ENCODE measurements around the gene FRYL.
"Not testable (repeated sequence)": the region's sequence is repeated elsewhere in the genome, so short reads cannot be mapped to it uniquely, and the experiment has no call there.

FRYL gene

DNA sequence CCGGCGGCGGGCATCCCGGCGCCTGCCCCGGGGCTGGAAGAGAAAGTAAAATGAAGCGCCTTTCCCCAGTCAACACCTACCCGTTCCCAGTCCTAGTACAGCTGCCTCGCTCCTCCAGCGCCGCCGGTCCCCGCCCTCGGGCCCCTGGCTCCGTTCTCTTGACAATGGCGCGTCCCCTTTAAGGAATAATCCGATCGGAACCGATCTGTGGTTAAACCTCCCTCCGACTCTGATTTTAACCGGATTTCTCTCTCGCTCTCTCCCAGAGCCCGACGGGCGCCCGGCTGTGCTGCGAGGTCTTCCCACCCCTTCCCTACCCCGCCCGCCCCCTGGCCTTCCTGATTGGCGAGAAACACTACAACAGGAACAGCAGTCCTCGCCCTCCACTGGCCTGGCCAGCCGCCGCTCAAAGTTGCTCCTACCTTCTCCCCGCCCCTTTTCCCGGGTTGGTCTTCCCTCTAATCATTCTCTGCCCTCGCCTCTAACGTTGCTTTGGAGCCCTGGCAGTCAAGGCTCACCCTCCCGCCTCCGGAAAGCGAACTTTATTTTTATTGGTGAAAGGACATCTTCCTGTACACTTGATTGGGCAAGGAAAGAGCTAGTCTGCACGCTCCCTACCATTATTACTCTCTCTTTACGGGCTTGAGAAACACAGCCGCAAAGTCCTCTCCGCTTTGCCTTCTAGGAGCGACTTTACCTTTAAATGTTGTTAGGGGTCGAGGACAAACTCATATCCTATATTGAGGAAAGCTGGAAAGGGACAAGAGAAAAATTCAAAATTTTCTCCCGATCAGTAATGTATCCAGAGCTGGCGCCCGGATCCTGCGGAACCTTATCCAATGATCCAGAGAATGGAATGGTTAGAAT is at the start of gene FRYL:
FRYL (minus strand) TSS at position 282 of the 867 bp plus-strand sequence. CDS start 145,869 bp downstream, outside the sequence.
- peak; percentile 94 to 99 for DNase-seq (ENCODE audit: extremely low read depth in 1 of 2, low read depth in 1 of 2)

DNA sequence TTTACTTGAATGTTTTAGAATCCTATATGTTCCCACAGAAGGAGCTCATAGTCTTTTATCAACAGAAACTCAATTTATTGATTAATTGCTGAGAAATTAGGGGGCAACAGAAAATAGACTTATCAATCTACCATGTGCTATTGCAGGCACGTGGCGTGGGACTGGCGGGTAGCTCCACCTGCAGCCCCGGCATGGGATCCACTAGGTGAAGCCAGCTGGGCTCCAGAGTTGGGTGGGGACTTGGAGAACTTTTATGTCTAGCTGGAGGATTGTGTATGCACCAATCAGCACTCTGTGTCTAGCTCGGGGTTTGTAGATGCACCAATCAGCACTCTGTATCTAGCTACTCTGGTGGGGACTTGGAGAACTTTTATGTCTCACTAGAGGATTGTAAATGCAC is 47.5 kb upstream of the FRYL start:
- no peak for DNase-seq (ENCODE audit: extremely low read depth in 1 of 2, low read depth in 1 of 2)

DNA sequence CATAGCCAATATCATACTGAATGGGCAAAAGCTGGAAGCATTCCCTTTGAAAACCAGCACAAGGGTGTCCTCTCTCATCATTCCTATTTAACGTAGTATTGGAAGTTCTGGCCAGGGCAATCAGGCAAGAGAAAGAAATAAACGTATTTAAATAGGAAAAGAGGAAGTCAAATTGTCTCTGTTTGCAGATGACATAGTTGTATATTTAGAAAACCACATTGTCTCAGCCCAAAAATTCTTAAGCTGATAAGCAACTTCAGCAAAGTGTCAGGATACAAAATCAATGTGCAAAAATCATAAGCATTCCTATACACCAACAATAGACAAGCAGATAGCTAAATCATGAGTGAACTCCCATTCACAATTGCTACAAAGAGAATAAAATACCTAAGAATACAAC is 41.4 kb upstream of the FRYL start:
- DNase-seq (ENCODE audit: extremely low read depth in 1 of 2, low read depth in 1 of 2): not testable (repeated sequence)

DNA sequence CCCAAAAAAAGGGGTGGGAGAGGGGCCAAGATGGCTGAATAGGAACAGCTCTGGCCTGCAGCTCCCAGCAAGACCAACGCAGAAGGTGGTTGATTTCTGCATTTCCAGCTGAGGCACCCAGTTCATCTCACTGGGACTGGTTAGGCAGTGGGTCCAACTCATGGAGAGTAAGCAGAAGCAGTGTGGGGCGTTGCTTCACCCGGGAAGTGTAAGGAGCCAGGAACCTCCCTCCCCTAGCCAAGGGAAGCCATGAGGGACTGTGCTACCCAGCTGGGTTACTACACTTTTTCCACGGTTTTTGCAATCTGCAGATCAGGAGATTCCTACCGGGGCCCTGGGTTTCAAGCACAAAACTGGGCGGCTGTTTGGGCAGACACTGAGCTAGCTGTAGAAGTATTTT is 36.9 kb upstream of the FRYL start:
- no peak for DNase-seq (ENCODE audit: extremely low read depth in 1 of 2, low read depth in 1 of 2)

DNA sequence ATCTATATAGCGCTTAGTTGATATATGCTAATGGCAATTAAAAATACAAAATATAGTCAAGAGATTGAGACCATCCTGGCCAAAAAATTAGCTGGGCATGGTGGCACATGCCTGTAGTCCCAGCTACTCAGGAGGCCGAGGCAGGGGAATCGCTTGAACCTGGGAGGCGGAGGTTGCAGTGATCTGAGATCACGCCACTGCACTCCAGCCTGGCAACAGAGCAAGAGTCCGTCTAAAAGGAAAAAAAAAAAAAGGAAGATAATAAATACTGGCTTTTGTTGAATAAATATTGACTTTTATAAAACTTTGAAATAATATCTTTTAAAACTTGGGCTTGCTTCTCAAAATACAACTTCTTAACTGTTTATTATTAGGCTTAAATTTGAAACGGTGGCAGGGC is 36.2 kb upstream of the FRYL start:
- DNase-seq (ENCODE audit: extremely low read depth in 1 of 2, low read depth in 1 of 2): not testable (repeated sequence)

DNA sequence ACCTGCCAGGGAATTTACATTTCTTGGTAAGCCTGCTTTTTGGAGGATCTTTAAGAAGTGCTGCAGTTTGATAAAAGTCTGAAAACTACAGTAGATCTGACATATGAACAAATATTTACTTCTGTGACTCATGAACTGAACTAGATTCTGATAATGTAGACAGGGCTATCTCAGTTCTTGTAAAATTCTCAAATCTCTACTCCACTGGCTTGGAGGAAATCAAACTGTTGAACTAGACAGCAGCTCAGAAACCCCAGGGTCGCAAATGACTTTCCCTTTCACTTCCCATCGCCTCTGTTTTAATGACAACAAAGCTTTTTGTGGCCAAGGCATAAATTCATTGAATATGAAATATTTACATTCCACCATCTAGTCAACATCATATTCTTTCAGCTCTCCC is 35.4 kb upstream of the FRYL start:
- no peak for DNase-seq (ENCODE audit: extremely low read depth in 1 of 2, low read depth in 1 of 2)

DNA sequence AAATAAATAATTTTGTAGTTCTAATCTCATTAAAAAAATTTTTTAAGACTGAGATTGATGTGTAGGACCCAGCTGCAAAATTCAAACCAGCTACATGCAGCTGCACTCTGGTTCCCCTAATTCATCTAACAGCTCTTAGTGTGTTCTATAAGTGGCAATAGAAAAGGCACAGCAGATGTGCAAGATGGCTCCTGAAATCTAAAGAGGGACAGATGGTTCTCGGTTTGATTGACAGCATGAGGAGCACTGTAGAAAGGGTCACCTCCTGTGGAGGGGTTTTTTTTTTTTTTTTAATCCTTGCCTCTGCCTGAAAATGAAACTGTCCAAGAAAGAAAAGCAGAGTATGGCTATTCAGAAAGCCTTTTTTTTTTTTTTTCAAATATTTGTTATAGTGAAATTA is 33.9 kb upstream of the FRYL start:
- no peak for DNase-seq (ENCODE audit: extremely low read depth in 1 of 2, low read depth in 1 of 2)

DNA sequence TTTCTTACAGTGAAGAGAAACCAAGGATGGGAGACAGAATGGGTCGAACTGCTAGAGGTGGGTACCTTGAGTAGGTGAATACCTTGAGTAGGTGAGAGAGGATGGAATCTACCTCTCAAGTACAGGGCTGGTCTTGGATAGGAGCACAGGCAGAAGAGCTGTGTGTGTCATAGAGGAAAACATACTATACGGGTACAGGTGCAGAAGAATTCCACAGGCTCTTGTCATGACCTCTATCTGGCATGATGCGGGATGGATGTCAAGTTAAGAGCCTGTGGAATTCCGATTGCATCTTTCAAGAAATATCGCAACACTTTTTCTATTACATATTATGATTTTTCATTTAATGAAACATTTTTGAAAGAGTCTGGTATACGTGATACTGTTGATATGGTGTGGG is 32.8 kb upstream of the FRYL start:
- no peak for DNase-seq (ENCODE audit: extremely low read depth in 1 of 2, low read depth in 1 of 2)

DNA sequence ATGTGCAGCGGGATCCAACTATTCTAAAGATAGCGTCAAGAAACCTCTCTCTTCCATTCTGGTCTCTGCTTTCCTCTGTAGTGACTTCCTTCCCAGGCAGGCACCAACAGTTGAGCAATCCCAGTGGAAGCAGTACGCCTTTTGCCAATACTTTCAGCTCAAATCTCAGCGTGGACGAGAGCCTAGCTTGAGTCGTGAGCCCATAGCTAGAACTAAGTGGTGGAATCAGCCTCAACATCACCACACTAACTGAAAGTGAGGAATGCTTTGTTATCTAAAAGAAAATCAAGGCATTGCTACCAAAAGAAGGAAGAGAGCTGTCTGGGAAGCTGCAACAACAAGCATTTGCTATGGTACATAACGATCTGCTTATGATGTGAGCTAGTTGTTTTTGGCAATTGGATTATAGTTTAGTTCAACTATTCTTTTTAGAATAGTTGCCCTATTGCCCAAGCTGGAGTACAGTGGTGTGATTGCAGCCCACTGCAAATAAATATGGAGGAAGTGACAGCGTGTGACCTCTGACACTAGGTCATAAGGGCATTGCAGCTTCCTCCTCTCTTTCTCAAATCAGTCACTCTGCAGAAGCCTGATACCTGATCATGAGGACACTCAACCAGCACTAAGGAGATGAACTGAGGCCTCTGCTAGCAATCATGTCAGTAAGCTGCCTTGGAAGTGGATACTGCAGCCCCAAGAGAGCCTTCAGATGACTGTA is 24.7 kb upstream of the FRYL start:
- no peak for DNase-seq (ENCODE audit: extremely low read depth in 1 of 2, low read depth in 1 of 2)

DNA sequence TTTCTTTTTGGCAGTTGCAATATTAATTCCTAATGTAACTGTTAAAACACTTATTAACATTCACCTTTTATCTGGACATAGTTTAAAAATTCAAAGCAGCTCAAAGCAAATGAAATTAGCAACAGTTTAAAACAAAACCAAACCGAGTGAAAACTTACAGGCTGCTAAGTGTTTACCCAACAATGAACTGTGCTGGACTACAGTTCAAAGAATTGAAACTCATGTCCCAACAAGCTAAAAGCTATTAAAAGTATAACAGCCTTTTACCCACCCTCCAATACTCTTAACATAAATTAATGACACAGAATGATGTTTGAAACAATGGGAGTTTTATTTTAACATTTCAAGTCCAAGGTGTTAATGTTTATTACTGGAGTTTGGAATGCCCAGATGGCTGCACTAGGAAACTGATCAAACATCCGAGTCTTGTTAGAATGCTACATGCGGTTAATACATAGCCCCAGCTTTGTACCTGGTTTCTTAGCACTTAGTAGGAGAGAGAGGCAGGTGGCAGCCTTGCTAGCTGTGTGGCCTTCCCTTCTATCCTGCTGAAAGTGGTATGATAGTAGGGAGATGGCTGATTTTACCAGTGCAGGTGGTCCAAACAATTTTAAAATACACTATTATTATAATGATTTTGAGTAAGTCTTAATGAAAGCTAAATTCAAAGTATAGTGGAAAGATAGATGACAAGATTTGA is 21.1 kb upstream of the FRYL start:
- no peak for DNase-seq (ENCODE audit: extremely low read depth in 1 of 2, low read depth in 1 of 2)

DNA sequence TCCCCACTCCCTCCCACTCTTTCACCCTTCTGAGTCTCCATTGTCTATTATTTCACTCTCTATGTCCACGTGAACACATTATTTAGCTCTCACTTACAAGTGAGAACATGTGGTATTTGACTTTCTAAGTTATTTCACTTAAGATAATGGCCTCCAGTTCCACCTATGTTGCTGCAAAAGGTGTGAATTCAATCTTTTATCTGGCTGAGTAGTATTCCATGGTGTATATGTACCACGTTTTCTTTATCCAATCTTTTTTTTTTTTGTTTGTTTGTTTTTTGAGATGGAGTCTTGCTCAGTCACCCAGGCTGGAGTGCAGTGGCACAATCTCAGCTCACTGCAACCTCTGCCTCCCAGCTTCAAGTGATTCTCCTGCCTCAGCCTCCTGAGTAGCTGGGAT is 20.1 kb upstream of the FRYL start:
- not testable (repeated sequence) for DNase-seq (ENCODE audit: extremely low read depth in 1 of 2, low read depth in 1 of 2)

DNA sequence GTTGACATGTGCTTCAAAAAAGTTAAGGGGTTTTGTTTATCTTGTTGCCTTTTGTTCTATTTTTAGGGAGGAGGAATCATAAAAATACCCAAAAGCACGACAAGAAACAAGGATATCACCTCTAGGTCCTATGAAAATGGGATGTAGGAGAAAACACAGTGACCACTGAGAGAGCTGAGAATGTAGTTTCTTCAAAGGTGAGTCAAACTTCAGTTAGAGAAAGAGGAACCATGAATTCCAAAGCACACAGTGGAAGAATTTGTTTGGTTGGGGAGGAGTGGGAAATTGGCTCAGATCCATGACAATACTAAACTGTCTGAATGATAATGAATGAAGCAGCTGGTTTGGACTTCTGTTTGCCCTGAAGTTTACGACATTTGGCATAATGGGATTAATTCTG is 19.1 kb upstream of the FRYL start:
- DNase-seq (ENCODE audit: extremely low read depth in 1 of 2, low read depth in 1 of 2): no peak

DNA sequence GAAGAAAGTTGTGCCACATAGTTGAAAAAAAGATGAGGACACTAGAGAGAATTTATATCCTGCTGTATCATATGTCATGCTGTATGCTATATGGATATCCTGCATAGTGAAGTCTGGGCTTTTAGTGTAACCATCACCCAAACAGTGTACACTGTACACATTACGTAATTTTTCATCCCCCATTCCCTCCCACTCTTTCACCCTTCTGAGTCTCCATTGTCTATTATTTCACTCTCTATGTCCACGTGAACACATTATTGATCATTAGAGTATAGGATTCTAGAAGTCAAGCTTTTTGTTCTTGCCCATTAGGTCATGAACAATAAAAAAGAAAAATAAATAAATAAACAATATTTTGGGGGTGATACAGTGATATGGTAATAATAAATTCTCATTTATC is 18.0 kb upstream of the FRYL start:
- no peak for DNase-seq (ENCODE audit: extremely low read depth in 1 of 2, low read depth in 1 of 2)

DNA sequence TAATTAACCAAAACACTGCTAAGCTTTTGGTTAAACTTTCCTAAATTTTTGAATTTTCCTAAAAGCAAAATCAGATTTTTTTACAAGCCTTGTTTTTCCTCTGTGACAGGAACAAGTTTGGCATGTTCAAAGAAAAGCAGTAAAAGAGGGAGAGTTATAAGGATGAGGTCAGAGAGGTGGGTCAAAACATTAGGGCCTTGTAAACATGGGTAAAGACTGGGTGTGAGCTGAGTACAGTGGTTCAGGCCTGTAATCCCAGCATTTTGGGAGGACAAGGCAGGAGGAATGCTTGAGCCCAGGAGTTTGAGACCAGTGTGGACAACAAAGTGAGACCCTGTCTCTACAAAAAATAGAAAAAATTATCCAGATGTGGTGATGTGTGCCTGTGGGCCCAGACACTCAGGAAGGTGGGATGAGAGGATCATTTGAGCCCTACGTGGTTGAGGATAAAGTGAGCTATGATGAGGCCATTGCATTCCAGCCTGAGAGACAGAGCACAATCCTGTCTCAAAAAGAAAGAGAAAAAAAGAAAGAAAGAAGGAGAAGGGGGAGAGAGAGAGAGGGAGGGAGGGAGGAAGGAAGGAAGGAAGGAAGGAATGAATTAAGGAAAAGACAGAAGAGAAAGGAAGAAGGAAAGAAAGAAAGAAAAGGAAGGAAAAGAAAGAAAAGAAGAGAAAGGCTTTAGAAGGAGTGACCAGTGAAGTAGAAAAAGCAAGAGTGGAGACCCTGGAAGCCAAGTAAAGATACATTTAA is 17.0 kb upstream of the FRYL start:
- DNase-seq (ENCODE audit: extremely low read depth in 1 of 2, low read depth in 1 of 2): no peak

DNA sequence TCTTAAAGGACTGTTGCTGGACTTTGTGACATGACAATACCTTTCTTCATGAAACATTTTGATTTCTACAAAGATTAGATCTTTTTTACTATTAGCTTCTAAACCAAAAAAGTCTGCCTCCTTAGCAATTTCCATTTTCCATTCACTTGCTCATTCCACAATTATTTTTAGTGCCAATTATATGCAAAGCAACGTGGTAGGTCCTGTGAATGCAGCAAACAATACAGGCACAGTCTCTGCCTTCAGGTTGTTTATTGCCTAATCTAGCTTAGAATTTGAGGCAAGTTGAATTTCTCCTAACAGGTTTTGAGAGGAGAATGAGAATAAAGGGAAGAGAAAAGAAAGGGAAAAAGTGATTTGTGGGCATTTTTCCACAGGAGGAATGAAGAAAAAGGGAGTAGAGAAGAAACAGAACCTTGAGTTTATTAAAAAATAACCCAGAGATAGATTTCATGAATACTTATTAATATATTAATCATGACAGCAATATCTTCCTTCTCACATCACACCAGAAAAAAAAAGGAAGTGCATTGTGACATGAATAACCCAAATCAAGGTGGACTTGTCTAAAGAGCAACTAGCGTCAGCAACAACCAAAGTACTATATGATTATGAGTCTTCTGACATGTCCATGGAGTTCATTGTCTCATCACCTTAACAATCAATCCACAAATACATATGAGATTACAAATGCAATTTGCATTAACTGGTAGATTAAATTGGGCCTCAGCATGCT is 16.3 kb upstream of the FRYL start:
- no peak for DNase-seq (ENCODE audit: extremely low read depth in 1 of 2, low read depth in 1 of 2)

DNA sequence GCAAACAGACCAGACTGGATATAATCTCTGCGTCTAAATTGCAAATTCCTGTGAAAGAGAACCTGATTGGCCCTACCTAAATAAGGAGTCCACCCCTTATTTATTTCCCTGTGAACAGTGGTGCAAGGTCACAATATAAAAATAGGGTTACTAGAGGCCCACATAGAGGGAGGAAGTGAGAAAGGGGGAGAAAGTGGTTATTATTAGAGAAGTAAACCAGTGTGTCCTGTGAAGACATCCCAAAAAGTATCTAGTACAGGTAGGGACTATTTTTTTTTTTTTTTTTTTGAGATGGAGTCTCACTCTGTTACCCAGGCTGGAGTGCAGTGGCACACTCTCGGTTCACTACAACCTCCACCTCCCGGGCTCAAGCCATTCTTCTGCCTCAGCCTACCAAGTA is 15.0 kb upstream of the FRYL start:
- no peak for DNase-seq (ENCODE audit: extremely low read depth in 1 of 2, low read depth in 1 of 2)

DNA sequence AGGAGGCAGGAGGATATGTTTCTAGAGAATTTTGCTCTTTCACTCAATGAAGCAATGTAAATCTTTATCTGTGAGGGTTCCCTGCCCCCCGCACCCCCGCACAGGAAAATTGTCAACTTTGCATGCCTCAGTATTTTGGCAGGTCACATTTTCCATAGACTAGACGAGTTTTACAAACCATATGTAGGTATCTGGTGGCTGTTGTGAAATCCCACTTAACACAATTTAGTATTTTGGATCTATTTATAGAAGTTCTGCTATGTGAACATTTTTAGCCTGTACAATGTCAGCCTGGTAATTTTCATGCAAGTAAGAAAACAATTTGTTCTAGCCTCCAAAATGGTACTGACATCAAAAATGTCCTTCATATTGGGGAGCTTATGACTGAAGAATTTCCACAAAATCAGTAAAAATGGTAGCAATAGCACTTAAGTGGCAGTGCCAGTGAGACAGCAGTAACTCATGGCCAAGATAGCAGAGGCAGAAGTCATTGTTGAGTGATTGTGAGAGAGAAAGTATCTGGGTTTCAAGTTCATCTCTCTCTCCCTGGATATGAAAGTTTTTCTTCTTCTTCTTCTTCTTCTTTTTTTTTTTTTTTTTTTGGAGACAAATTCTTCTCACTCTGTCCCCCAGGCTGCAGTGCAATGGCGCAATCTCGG is 12.4 kb upstream of the FRYL start:
- no peak for DNase-seq (ENCODE audit: extremely low read depth in 1 of 2, low read depth in 1 of 2)

DNA sequence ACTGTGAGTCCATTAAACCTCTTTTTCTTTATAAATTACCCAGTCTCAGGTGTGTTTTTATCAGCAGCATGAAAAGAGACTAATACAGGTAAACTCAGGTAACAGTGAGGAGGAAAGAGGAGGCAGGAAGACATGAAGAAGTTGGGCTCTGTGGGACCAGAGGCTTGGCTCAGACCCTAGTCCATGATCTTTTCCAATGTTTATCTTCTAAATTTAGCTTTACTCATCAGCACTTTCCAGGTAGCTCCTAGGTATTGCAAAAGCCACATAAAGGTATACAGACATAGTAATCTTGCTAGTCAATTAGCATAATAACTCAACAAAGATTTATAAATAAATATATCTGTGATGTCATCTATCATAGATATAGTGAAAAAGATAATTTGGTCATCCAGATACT is 11.2 kb upstream of the FRYL start:
- no peak for DNase-seq (ENCODE audit: extremely low read depth in 1 of 2, low read depth in 1 of 2)

DNA sequence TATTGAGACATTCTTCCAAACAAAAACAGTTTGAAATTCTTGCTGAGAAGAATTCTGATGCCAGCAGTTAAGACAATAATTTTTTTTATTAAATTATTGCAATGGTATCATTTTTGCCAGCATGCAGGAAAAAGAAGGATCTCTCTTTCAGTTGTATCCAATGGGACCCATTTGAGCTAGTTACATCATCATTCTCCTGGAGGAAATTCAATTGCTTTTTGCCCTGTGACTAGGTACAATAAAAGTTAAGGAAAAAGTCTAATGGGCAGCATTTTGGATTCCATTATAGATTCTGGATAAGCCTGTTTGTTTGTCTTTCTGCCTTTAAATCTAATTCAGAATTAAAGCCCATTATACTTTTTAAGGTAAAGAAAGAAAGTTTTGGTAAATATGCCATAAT is 10.5 kb upstream of the FRYL start:
- no peak for DNase-seq (ENCODE audit: extremely low read depth in 1 of 2, low read depth in 1 of 2)

DNA sequence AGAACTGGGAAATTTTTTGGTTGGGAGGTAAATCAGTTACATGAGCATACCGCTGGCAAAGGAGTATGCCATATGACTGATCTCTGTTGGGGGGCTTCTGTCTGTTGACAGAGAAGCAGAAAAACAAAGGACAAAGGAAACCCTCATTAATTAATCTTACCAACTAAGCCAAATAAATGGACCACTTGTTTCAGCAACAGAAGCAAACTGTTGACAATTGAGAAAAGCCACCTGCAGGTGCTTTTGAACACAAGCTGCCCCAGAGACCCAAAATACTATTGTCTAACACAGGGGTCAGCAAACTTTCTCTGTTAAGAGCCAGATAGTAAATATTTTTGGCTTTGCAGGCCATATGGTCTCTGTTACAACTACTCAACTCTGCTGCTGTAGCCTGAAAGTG is 7.0 kb upstream of the FRYL start:
- no peak for DNase-seq (ENCODE audit: extremely low read depth in 1 of 2, low read depth in 1 of 2)
